ENCODE data around the gene TAC1. TPM values are rescaled to one million over a fixed set of nuclear protein-coding genes. Genes with fewer than 3 reads are reported as not detected.

Gene TAC1
- total RNA-seq, 1 donor from 2014 or later = not detected

DNA sequence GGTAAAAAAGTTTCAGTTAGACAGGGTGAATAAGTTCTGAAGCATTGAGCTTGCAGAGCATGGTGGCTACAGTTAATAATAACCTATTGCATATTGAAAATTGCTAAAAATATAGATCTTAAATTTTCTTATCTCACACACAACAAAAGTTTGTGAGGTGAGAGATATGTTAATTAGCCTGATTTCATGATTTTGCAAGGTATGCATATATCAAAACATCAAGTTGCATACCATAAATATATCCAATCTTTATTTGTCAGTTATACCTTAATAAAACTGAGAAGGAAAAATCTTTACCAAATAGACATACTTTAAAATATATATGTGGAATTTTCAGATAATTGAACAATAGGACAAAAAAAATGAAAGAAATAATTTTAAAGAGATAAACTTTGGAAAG is 16.6 kb downstream of the TAC1 start:
- Histone ChIP-seq H3K36me3 (no peaks in the 10 kb centered on the region), H3K27ac (no peak overlapping the region), H3K4me1 (no peaks in the 10 kb centered on the region), H3K4me3 (no peak overlapping the region), H3K27me3 (ENCODE audit: low read depth) (peaks cover 5% of the 10 kb centered on the region), H3K9me3 (no peaks in the 10 kb centered on the region)
- ATAC-seq = no peak
- intact Hi-C loops (cut with DNase I) = no loop called here
- DNase-seq = no peak
- TF ChIP-seq, protein P1, sequence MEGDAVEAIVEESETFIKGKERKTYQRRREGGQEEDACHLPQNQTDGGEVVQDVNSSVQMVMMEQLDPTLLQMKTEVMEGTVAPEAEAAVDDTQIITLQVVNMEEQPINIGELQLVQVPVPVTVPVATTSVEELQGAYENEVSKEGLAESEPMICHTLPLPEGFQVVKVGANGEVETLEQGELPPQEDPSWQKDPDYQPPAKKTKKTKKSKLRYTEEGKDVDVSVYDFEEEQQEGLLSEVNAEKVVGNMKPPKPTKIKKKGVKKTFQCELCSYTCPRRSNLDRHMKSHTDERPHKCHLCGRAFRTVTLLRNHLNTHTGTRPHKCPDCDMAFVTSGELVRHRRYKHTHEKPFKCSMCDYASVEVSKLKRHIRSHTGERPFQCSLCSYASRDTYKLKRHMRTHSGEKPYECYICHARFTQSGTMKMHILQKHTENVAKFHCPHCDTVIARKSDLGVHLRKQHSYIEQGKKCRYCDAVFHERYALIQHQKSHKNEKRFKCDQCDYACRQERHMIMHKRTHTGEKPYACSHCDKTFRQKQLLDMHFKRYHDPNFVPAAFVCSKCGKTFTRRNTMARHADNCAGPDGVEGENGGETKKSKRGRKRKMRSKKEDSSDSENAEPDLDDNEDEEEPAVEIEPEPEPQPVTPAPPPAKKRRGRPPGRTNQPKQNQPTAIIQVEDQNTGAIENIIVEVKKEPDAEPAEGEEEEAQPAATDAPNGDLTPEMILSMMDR (IDR thresholded peaks at IDR 0.05) = no peak

DNA sequence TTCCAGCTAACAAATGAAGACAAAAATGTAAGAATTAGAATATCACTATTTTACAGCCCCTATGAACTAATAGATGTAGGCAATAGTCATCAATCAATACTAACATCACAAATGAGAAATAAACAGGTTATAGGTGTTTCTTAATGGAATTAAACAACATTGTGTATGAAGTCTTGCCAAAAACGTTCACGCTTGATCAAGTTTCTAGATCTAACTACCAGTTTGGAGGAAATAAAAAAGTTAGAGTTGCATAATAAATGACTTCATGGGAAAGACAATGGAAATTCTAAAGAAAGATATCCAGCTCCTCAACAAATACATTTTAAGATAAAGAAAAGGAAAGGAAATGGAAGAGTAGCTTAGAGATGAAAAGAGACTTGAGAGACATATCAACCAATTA is 19.7 kb downstream of the TAC1 start:
- H3K27ac ChIP-seq = no peak overlapping the region
- ATAC-seq (no peak), DNase-seq (no peak)
- H3K4me1 ChIP-seq = no peaks in the 10 kb centered on the region
- intact Hi-C loops (cut with DNase I) = no loop called here
- no peaks in the 10 kb centered on the region for H3K9me3 ChIP-seq
- H3K4me3 ChIP-seq = no peak overlapping the region
- TF ChIP-seq, protein P1 (IDR thresholded peaks at IDR 0.05) = no peak
- no peaks in the 10 kb centered on the region for H3K36me3 ChIP-seq
- H3K27me3 ChIP-seq (ENCODE audit: low read depth) = peaks cover 5% of the 10 kb centered on the region

DNA sequence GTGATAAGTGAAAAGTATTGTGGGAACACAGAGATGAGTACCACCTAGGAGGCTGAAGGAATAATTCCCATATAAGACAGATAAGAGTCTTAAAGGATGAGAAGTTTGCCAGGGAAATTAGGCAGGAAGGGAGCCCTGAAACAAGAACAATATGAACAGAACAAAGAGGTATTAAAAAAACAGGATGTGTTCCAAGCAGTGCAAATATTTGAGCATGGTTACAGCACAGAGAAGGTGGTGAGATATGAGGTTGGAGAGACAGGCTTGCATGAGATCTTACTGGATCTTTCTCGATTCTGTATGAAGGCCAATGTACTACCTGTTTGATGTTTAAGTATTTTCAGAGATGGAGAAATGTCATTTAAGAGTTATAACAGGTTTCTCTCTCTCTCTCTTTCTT is 20.3 kb downstream of the TAC1 start:
- TF ChIP-seq, protein P1 (IDR thresholded peaks at IDR 0.05) = no peak
- no peak for DNase-seq
- H3K4me1 ChIP-seq = no peaks in the 10 kb centered on the region
- H3K27me3 ChIP-seq (ENCODE audit: low read depth) = peaks cover 5% of the 10 kb centered on the region
- ATAC-seq = no peak
- no peak overlapping the region for H3K27ac ChIP-seq
- H3K9me3 ChIP-seq = no peaks in the 10 kb centered on the region
- no peaks in the 10 kb centered on the region for H3K36me3 ChIP-seq
- H3K4me3 ChIP-seq = no peak overlapping the region
- intact Hi-C loops (cut with DNase I) = no loop called here

DNA sequence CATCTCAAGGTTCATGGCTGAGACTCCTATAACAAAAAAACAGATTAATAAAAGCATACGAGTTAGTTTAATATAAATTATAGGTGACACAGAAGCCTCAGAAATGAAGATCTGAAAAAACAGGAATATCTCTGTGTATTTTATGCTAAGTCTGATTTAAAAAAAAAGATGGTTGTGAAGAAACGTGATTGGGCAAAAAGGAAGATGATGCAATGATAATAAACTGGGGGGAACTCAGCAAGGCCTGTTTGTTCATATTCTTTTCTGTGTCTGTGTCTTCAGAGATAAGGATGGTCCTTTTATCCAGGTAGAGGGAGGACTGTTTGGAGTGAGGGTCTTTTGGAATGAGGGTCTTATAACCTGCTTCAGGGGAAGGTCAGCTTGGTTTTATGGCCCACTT is 25.9 kb downstream of the TAC1 start:
- Histone ChIP-seq H3K4me3 (no peak overlapping the region), H3K36me3 (no peaks in the 10 kb centered on the region), H3K27me3 (ENCODE audit: low read depth) (no peaks in the 10 kb centered on the region), H3K27ac (no peak overlapping the region), H3K4me1 (no peaks in the 10 kb centered on the region), H3K9me3 (no peaks in the 10 kb centered on the region)
- intact Hi-C loops (cut with DNase I) = no loop called here
- ATAC-seq (no peak), DNase-seq (no peak)
- TF ChIP-seq, protein P1 (IDR thresholded peaks at IDR 0.05) = no peak

DNA sequence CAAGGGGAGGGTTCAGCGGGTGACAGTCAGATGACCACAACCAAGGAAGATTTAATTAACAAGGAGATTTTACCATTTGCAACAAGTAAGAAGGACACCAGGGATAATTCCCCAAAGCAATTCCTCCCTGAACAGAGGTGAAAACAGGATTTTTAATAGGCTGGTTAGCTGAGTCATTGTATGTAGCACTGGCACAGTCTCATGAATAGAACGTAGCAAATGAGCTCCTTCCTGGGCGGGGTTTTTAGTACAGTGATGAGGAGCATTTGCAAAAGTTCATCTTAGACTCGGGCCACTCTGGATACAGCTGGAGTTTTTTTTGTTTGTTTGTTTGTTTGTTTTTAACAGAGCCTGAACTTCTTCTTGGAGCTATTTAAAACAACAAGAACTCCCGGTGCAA is 39.0 kb downstream of the TAC1 start:
- ATAC-seq = no peak
- Histone ChIP-seq H3K27me3 (ENCODE audit: low read depth) (no peaks in the 10 kb centered on the region), H3K27ac (no peak overlapping the region), H3K4me1 (no peaks in the 10 kb centered on the region), H3K4me3 (no peak overlapping the region), H3K9me3 (no peaks in the 10 kb centered on the region), H3K36me3 (no peaks in the 10 kb centered on the region)
- DNase-seq = no peak
- TF ChIP-seq, protein P1 (IDR thresholded peaks at IDR 0.05) = no peak
- intact Hi-C loops (cut with DNase I) = no loop called here

DNA sequence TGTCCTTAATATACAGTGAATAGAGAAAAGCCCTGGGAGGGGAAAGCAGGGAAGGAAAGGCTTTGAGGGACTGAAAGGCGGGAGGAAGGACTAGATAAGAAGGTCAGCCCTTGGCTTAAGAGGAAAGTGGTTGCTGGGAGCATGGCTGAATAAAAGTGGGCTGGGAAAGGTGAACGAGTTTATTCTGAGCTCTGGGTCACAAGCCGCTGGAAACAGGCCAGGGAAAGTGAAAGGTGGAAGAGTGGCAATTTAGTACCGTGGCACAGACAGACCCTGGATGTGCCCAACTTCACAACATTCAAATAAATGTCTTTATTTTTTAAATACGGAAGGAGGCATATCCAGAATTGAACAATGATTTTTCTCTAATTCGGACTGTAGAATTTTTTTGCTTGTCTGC is 39.7 kb downstream of the TAC1 start:
- Histone ChIP-seq H3K4me1 (no peaks in the 10 kb centered on the region), H3K4me3 (no peak overlapping the region), H3K27me3 (ENCODE audit: low read depth) (no peaks in the 10 kb centered on the region), H3K9me3 (no peaks in the 10 kb centered on the region), H3K27ac (no peak overlapping the region), H3K36me3 (no peaks in the 10 kb centered on the region)
- intact Hi-C loops (cut with DNase I) = no loop called here
- TF ChIP-seq, protein P1 (IDR thresholded peaks at IDR 0.05) = no peak
- ATAC-seq (no peak), DNase-seq (no peak)

Measured in lower lobe of right lung (tissue), 2 donors.